Dermis blood vessel endothelial cell (primary cell): ENCODE measurements around the gene CD70. TPM values are rescaled to one million over a fixed set of nuclear protein-coding genes. Genes with fewer than 3 reads are reported as not detected.
"Not testable (repeated sequence)": the region's sequence is repeated elsewhere in the genome, so short reads cannot be mapped to it uniquely, and the experiment has no call there.

ENCODE experiments used
- DNase-seq: peaks from one replicate; pipeline ENCODE4 v3.0.0; 2010
- total RNA-seq: library from RNA; depleted of rRNA; stranded (reverse); fragments of >200 nt; gene quantifications from 2 replicates; pipeline ENCODE4 v1.2.3, GENCODE V29; 2014

CD70 gene
- total RNA-seq, 1 donor from 2014 or later = not detected

DNA sequence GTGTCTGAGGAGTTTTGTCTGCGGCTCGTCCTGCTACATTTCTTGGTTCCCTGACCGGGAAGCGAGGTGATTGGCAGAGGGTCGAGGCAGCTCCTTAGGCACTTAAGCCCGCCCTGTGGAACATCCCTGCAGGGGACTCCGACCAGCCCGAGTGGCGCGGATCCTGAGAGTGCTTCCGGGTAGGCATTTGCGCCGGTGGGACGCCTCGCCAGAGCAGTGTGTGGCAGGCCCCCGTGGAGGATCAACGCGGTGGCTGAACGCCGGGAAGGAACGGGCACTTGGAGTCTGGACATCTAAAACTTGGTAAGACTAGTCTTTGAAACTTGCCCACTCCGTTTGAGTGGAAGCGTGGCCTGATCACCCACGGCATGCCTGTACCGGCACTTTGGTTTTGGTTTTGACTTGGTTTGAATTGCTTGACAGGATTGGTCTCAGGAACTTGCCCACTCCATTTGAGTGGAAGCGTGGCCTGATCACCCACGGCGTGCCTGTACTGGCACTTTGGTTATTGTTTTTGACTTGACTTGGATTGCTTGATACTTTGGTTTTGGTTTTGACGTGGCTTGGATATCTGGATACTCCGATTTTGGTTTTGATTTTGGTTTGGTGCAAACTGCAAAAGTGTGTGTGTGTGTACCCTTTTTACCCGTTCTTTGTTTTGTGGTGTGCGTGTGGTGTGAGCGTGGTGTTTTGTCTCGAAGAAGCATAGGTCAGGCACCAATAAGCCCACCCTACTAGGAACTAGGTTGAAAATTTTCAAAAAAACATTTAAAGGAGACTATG lies 6.7 kb upstream of the CD70 start:
- DNase-seq = not testable (repeated sequence)

- DNase-seq = no peak
Observed at GRCh38 chr19:6596621-6597020, 5.7 kb upstream of the CD70 start.

GRCh38 chr19:6593651-6594416 lies 2.9 kb upstream of the CD70 start:
- no peak for DNase-seq

DNA sequence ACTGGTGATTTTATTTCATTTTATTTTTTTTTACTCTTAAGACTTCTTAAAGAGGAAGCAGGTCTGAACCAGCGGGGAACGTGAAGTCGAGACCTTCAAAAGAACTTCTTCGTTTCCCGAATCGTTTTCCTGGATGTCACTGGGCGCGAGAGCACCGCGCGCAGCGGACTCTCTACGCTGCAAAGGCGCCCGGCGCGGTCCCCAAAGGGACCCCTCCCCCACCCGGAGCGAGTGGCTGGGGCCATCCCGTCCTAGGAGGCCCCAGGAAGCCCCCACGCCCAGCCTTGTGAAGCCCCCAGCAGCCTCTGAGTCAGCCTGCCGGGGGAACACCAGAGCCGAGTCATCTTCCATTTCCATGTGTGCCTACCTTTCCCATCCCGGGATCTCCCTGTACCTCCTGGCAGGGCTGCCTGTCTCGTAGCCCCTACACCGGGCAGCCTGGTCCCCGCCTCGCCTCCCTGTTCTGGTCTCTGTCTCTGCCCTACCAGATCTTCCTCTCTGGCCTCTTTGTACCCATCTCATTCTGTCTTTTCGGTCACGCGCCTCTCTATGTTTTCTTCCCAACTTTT lies 608 bp downstream of the CD70 start:
- DNase-seq = no peak

- DNase-seq = no peak
Observed at GRCh38 chr19:6589711-6590257, 1.2 kb downstream of the CD70 start.

GRCh38 chr19:6588508-6589345 lies 2.2 kb downstream of the CD70 start:
- no peak for DNase-seq

DNA sequence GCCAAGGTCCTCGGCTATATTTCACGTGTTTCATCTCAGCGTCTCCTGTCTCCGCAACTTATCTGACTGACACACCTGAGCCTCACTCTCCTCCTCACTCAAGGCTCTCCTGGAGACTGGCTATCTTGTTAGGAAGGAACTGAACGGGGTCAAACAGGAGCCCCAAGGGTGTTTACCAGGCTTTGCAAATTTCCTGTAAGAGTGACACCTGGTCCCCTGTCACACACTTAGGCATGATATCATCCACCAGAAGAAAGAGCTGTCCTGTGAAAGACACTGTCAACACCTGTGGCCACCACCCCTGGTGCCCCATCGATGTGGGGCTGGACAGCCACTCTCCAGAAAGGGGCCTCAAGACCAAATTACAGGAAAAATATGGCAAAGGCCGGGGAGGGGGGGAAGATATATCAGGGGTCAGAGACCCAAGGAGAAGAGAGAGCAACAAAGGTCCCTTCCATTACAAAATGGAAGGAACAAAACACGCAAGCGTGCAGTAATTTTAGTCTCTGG lies 2.9 kb downstream of the CD70 start:
- DNase-seq = no peak

DNA sequence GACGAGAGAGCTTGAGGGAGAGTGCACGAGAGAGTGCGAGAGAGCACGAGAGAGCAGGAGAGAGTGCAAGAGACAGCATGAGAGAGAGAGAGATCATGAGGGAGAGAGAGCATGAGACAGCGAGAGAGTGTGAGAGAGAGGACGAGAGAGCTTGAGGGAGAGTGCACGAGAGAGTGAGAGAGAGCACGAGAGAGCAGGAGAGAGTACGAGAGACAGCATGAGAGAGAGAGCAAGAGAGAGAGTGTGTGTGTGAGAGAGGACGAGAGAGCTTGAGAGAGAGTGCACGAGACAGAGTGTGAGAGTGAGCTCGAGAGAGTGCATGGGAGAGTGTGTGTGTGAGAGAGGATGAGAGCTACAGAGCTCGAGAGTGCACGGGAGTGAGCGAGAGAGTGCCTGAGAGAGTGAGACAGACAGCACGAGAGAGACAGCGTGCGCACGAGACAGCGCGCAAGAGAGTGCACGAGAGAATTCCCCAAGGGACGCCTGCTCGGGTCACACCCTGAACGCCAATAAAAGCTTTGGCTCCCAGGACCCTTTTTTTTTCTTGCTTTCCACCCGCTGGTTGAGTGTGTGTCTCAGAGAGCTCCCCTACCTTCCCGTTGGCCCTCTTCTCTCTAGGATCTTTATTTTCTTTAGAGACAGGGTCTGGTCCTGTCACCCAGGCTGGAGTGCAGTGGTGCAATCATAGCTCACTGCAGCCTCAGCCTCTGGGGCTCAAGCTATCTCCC lies 3.7 kb downstream of the CD70 start:
- DNase-seq = no peak

GRCh38 chr19:6586726-6587092 lies 4.2 kb downstream of the CD70 start:
- no peak for DNase-seq

GRCh38 chr19:6586056-6586455 lies 4.9 kb downstream of the CD70 start:
- DNase-seq = no peak

DNA sequence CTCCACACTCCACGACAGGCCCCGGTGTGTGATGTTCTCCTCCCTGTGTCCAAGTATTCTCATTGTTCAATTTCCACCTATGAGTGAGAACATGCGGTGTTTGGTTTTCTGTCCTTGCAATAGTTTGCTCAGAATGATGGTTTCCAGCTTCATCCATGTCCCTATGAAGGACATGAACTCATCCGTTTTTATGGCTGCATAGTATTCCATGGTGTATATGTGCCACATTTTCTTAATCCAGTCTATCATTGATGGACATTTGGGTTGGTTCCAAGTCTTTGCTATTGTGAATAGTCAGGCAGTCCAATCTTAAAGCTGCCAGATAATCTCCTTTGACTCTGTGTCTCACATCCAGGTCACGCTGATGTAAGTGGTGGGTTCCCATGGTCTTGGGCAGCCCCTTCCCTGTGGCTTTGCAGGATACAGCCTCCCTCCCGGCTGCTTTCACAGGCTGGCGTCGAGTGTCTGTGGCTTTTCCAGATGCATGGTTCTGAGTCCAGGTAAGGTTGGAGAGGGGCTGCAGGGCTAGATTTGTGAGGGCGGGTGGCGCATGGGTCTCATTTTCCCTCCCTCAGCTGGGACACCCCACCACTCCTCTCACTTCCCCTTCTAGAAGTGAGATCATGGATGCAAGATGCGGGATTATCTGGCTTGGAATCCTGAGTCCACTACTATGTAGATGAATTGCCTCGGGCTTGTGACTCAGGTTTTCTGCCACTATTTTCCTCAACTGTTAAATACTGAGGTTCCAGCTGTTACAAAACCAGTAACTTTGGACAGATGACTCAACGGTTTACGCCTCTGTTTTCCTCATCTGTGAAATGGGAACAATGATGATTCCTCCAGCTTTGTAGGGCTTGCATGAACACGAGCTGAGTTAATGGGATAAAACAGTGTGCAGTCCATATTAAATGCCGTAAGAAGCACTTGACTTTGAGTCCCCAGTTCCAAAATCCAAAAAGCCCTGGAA lies 8.2 kb downstream of the CD70 start:
- not testable (repeated sequence) for DNase-seq

DNA sequence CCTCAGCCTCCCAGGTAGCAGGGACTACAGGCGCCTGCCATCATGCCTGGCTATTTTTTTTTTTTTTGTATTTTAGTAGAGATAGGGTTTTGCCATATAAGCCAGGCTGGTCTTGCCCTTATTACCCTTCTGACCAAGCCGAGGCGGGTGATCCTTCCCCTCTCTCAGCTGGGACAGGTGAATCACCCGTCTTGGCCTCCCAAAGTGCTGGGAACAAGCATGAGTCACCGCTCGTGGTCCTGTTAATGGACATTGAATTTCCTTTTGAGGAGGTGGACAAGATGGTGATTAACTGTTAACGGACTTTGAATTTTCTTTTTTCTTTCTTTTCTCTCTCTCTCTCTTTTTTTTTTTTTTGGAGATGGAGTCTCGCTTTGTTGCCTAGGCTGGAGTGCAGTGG lies 10.6 kb downstream of the CD70 start:
- DNase-seq = peak; percentile 77

GRCh38 chr19:6579450-6580178 lies 11.3 kb downstream of the CD70 start:
- no peak for DNase-seq

- peak; percentile 20 for DNase-seq
Observed at GRCh38 chr19:6577476-6578125, 13.3 kb downstream of the CD70 start.

GRCh38 chr19:6576869-6577475 lies 14.0 kb downstream of the CD70 start:
- DNase-seq = no peak

DNA sequence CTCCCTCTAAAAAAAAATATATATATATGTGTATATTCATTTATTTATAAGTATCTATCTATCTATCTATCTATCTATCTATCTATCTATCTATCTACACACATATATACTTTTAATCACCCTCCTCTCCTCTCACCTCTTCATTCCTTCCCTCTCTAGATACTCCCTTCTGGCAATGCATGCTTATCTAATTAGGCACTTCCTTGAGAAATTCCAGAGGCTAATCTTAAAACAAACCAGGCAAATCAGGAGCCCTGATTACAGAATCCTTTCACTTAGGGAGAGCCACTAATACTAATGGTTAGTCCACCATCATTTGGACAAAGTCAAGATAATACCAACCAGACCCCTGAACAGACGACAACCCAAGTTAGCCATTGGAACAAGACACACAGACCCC lies 17.6 kb downstream of the CD70 start:
- DNase-seq = no peak

DNA sequence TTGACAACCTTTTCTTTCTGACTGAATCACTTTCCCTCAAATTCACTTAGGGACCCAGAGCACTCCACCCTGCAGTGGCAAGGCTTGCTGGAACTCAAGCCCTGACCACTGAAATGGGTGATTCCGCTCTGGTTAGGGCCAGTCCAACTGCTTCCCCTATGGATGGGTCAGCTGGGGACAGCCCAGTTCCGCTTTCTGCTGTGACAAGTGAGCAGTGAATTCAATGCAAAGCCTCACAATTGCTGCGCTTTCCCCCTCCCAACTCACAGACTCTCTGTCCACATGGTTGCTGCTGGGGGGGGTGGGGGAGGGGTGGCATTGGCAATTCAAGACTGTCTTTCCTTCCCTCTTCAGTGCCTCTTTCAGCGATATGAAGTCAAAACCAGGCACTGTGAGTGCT lies 18.7 kb downstream of the CD70 start:
- DNase-seq = no peak

GRCh38 chr19:6571167-6571566 lies 19.8 kb downstream of the CD70 start:
- no peak for DNase-seq

- no peak for DNase-seq
Observed at GRCh38 chr19:6570764-6571163, 20.2 kb downstream of the CD70 start.
